Stimulated activated CD4-positive, alpha-beta T cell treated with anti-CD3 and anti-CD28 coated beads, Interleukin-2, amount 100 ng/mL, for 4 hours (primary cell): ENCODE measurements around the gene MIS12.

Source experiments
- DNase-seq: peaks from one replicate; pipeline ENCODE4 v3.0.0-alpha.2; 2020; ENCODE audit warnings: low read depth

Gene MIS12, protein sequence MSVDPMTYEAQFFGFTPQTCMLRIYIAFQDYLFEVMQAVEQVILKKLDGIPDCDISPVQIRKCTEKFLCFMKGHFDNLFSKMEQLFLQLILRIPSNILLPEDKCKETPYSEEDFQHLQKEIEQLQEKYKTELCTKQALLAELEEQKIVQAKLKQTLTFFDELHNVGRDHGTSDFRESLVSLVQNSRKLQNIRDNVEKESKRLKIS

GRCh38 chr17:5486206-5487124, at the start of gene MIS12:
TSS of gene MIS12 (plus strand) at chr17:5486566. CDS start at chr17:5488863, 2,297 bp downstream.
- DNase-seq, result peak; percentile 96

GRCh38 chr17:5437721-5438317, 48.5 kb upstream of the MIS12 start:
- no peak for DNase-seq

DNA sequence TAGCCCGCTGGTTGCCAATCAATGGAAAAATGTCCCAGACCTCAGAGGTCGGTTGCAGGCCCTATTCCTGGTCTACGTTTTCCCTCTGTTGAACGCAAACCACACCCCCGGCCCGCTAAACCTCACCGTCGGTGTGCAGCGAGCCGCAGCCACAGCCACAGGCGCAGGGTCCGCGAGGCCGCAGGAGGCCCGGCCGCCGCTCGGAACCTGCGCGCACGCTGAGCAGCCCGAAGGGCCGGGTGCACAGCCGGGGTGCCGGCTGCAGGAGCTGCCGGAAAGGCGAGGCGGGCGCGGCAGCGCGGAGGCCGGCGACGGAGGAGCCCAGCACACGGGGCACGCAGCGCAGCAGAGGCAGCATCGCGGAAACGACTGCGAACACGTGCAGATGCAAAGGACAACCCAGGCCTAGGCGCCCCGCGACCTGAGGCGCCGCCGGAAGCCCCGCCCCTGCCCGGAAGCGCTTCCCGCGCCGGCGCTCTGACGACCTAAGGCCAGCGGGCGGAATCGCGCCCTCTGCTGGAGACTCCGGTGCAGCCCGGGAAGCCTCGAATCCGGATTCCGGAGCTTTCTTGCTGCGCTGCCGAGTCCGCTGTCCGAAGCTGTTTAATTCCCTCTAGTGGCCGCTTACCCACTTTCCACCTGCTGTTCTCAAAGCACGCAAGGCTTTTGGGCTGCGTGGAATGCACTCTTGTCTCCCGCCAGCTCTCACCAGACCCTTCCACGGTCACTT, 47.5 kb upstream of the MIS12 start, which contains the start of gene C1QBP:
C1QBP (minus strand) TSS at position 440 of the 730 bp plus-strand sequence; CDS start at position 358, 82 bp downstream.
- peak; percentile 87 for DNase-seq

DNA sequence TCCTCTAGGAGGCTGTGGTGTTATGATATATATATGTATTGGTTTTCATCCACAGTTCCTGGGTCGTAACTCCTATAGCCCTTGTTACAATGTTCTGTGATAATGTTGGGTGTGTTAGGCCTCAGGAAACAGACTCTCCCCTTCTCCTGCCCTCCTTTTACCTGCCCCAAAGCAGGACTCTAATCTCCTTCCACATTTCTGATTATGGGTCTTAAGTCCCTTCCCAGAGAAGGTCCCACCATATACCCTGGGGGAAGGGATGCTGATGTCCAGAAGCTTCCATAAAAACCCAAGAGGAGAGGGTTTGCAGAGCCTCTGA, 47.0 kb upstream of the MIS12 start:
- DNase-seq, result no peak

DNA sequence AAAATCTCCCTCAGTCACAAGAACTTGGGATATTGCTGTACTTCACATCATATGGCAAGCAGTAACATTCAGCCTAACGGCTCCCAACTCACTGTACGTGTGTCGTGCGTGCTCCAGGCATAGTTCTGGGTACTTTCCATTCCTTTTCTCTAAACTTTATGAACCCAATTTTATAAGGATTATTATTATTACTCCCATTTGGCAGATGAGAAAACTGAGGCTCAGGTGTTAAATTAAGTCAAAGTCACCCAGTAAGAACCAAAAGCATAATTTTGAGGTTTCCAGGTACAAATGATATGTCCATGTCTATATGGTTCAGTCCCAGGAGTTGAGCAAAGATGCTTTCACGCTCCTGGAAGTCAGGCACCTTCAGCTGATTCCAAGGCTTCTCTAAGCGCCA, 42.6 kb upstream of the MIS12 start:
- DNase-seq, result no peak

- no peak for DNase-seq
These were observed 42.2 kb upstream of the MIS12 start for GRCh38 chr17:5444209-5444608.

DNA sequence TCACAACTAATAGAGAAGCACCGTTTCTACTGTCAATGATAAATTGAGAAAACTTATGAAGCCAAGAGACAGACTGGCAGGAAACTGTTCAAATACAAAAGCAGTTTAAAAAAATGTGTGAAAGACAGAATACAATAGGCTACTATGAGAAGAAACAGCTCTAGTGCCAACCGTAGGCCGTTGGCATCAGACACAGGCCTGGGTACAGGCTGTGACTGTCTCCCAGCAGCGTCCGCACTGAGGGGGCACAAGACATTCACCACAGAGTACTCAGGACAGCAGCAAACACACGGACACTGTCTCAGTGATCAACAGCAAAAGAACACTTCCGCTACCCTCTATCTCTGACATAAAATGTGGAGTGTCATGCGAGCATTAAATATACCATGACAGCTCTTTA, 39.6 kb upstream of the MIS12 start:
- no peak for DNase-seq

DNA sequence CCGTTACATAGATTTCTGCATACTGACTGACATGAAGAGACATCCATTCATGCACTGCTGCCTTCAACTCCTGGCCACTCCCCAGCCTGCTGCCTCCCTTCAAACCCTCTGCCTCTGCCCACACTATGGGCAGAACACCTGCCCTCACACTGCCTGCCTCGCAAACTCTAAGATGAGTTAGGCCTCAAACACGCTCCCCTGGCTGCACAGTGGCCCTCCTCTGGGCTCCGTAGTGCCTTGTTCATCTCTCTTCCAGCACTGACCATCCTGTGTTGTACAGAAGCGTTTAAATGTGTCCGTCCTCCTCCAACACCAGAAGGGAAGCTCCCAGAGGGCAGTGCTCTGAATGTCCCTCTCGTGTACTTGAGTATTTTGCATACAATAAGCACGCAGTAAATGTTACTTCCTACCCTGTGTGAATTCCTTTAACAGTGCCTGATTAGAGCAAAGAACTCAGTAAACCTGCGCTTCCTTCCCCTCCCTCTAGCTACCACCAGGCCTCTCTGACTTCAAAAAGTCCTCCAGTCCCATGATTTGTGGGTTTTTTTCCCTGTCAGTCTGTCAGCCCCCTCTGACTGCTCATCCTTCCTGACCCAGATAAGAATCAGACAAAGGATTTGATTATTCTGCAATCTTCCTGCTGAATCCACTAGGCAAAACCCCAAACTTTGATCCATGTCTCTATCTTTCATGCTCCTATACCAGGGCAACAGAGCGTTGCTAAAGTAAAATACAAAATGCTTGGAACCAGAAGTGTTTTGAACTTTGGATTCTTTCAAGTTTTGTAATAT, 21.5 kb upstream of the MIS12 start:
- DNase-seq, result no peak

- no peak for DNase-seq
These were observed 20.1 kb upstream of the MIS12 start for GRCh38 chr17:5466295-5466694.

- no peak for DNase-seq
These were observed 18.9 kb upstream of the MIS12 start for GRCh38 chr17:5467416-5467815.

GRCh38 chr17:5468075-5468473, 18.3 kb upstream of the MIS12 start:
- peak; percentile 32 for DNase-seq

DNA sequence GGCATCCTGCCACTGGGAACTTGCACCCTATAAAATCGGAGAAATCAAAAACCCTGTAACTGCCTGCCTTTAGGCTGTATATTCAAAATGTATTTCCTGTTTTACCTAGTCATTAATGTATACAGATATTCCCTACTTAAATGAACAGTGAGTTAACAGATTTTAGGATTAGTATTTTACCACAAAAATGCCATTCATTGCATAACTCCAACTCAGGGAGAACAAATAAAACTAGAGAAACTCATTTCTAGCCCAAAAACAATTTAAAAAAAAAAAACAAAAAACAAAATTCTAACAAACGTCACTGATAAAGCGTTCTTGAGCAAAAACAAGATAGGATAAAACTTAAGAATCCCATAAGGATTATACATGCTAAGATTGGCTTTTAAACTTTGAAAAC, 13.9 kb upstream of the MIS12 start:
- DNase-seq, result no peak

GRCh38 chr17:5473906-5474305, 12.5 kb upstream of the MIS12 start:
- no peak for DNase-seq

DNA sequence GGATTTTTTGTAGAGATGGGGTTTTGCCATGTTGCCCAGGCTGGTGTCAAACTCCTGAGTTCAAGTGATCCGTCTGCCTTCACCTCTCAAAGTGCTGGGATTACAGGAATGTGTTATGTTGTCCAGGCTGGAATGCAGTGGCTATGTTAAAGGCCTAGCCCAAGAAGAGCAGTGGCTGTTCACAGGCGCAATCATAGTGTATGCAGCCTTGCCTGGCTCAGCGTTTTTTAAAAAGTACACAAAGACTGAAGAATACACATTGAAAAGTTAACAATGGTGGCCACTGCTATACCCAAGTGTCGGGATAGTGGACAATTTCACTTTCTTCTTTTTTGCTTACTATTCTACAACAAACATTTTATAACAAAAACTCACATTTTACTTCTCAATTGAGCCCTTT, 7.4 kb upstream of the MIS12 start:
- no peak for DNase-seq

DNA sequence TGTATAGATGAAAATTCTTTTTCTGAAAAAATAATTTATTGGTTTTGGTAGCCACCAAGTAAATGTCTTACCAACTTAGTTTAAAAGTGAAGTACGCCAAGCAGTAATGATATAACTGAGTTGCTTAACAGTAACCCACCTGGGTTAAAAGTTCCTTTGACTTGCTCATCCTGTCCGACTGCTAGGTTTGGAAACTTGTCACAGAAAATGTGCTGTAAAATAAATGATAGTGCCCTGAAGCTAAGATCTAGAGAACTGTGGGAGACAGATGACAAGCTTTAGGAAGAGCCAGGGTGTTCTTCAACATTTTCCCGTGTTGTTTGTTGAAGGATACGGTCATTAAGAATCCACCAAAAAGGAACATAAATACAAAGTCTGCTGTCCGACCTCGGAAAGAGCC, 5.4 kb upstream of the MIS12 start:
- DNase-seq, result no peak

- no peak for DNase-seq
These were observed 4.9 kb upstream of the MIS12 start for GRCh38 chr17:5481451-5481850.

DNA sequence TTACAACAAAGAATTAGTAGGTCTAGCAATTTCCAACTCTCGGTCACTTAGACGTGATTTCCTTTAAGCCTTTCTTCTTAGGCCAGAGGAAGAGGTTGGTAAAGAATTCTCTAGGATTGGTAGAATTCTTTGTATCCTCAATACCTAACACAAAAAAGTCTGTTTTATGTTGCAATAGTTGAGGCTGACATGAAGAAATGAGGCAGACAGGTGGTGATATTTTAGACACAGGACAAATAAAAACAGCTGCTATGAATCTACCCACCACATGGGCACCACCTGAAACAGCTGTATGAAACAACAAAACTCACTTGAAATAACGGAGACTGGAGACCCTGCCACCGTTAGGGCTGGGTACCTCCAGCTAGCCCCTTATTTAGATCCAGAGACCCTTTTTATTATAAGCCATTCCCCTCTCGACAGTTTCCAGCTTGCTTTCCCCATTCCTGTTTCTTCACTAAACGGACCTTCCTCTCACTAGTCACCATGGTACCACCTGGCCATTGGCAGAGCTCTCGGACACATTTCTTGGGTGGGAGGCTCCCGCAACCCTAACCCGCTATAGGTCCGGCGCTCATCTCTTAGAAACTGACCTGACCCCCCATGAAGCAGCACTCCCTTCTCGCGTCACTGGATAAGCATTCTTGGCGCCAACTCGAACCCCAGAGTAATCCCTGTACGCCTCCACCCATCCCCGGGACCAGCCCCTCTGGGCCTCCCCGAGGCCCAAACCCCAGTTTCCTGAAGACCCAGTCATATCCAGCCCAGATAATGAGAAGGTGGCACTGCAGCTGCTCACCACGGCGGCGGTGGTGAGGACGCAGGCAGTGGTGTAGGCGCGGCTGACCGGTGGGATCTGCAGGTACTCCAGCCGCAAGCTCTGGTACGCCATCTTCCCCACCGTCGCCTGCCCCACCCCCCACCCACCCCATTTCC, 828 bp upstream of the MIS12 start, which contains the start of gene DERL2:
DERL2 (minus strand) TSS at position 909 of the 936 bp plus-strand sequence; CDS start at position 892, 17 bp downstream.
- no peak for DNase-seq

DNA sequence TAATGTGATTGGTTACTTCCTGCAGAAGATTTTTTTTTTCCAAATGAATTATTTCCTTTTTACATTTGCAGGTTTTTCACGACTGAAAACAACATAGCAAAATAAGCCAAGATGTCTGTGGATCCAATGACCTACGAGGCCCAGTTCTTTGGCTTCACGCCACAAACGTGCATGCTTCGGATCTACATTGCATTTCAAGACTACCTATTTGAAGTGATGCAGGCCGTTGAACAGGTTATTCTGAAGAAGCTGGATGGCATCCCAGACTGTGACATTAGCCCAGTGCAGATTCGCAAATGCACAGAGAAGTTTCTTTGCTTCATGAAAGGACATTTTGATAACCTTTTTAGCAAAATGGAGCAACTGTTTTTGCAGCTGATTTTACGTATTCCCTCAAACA, 2.4 kb downstream of the MIS12 start:
- no peak for DNase-seq

GRCh38 chr17:5492970-5493369, 6.6 kb downstream of the MIS12 start:
- DNase-seq, result no peak

DNA sequence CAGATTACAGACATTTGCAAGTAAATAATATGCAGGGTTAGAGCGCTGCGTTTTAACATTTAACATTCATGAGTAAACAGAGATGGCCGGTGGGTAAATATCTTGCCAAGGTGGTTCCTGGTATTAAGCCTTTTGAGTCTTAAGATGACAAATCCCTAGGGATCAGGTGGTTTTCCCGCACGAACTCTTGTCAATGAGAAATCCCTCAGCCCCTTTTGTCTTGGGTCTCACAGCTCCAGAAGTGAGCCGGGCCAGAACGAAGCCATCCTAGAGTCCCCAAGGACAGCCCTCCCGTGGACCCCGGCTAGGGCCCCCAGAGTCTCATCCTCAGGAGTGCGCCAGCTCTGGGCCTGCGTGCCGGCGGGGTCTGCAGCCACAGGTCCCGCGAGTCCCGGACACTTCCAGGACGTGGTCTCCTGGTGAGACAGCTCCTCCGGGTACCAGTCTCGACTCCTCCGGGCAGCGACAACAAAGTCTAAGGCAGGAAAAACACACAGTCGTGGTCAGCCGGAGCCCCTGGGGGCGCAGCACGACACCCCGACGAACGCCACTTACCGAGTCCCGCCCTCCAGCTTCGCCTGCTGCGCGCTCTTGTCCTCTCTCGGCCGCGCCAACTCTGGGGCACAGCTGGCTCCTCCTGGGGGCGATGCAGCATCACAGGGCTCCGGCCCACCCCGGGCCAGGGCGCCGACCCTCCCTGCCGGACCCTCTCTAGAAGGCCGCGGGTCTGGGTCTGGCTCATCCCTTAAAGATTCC, 13.3 kb downstream of the MIS12 start:
- DNase-seq, result no peak
